Measurements from ENCODE around the gene TRIM46.
"Not testable (repeated sequence)": the region's sequence is repeated elsewhere in the genome, so short reads cannot be mapped to it uniquely, and the experiment has no call there.

Gene TRIM46

DNA sequence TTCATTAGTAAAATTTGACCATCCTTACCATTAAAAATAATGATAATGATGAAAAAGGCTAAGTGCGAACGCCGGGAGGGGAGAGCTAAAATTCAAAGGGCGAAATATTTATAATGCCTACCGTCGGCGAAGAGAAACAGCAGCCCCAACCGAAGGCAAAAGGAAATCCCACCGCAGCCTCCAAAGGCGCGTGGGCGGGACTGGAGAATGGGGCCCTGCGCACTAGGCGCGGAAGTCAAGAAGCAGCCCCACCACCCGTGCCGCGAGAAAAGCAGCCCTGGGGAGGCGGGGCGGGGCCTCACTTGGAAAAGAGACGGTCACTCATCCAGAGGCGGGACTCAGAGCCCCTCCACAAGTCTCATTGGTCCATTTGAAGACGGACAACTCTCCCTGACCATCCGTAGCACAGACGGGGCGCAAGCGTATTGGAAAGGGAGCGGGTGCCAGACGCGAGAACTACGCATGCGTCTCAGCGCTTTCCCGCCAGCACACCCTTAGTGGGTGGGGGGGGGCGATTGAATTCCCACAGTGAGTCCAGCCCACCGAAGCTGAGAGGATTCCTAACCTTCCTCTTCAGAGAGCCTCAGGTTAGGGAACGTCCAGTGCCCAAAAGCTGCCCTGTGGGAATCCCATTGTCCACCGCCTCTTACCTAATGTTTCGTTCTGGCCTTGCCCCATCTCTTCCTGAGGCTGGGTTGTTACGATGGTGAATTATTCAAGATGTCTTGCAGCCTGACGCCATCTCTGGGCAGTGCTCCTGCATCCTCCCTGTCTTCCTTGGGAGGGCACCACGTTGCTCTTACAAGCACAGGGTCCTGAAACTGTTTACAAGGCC is 53.8 kb downstream of the TRIM46 start:
- DNase-seq (ENCODE audit: low read depth in 2 of 2) = peak; percentile 99 to 100

DNA sequence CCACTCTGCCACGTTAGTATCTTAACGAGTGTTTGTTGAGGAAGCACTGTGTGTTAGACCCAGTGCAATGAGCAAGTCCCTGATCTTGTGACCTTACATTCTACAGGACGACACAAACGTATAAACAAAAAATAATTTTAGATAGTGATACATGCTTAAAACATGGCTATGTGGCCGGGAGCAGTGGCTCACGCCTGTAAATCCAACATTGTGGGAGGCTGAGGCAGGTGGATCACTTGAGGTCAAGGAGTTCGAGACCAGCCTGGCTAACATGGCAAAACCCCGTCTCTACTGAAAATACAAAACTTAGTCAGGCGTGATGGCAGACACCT is 54.4 kb downstream of the TRIM46 start:
- DNase-seq (ENCODE audit: low read depth in 2 of 2) = no peak

DNA sequence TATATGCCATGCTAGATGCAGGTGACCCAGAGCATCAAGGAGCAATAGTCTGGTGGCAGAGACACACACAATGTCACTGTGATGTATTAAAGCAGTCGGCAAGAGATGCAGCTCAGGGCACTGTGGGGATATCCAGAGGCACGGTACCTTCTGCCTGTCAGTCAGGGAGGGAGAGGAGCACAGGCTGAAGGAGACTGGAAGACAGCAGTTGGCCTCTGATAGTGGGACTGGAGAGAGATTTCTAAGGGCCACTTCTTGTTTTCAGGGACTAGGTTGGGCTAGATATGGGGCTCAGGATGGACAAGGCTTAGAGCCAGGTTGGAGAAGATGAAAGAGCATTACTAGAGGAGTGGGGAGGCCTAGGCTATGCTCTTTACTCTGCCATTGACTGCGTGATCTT is 57.7 kb downstream of the TRIM46 start:
- not testable (repeated sequence) for DNase-seq (ENCODE audit: low read depth in 2 of 2)

DNA sequence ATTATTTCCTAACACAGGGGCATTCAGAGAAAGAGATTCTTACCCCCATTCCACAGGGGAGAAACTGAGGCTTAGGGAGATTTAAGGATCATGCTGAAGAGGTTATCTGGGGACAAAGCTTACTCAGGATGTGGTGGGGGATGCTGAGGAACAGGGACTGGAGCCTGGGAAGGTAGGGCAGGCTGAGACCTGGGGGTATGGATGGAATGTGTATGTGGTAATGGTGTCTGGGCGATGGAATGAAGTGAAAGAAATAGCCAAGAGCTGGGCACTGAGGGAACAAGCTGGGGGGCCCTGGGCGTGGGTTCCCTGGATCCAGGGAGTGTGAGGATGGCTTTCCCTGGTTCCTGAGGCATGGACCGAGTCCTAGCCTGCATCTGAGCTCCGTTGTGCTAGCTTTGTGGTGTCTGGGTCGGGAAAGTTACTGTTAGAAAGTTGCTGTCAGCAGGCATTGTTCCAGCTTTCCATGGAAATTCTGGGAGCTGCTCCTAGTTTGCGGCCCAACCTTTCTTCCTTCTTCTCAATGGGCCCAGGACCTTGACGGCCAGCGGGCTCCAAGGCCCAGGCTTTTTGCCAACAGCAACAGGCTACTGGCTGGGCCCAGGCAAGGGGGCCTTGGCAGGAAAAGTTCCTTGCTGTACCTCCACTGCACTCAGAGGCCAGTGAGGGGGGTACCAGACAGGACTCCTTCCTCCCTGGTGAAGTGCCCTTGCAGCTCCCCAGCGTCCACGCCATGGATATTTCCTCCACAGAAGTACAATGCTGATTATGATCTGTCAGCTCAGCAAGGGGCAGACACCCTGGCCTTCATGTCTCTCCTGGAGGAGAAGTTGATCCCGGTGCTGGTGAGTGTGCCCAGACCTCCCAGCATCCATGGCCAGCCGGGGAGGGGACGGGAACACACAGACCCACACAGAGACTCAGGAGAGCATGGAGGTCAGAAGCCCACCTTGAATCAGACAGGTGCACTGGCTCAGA is 58.6 kb downstream of the TRIM46 start:
- DNase-seq (ENCODE audit: low read depth in 2 of 2) = not testable (repeated sequence)

DNA sequence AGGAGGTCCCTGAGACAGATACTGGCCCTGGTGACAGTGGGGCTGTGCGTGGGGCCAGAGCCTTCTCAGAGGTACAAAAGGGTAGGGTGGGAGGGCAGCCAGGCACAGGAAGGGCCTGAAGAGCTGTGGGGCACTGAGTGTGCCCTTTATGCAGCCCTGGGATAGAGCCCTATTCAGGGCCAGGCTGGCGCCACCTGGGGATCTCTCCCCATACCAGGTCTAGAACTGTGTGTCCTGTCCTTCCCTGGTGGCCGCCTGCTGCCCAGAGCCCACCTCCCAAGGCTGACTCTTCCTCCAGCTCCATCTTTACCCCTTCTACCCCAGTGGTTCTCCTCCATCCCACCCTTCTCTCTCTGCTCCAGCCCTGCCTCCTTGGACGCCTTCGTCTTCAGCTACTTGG is 59.9 kb downstream of the TRIM46 start:
- not testable (repeated sequence) for DNase-seq (ENCODE audit: low read depth in 2 of 2)
